K562 (cell line): Measurements from ENCODE around the gene RAB6B. TPM values are rescaled to one million over a fixed set of nuclear protein-coding genes. Genes with fewer than 3 reads are reported as not detected.

Experiments used
- ATAC-seq: fragments of 200-7000 bp; cut with Tn5 transposase; 3 replicates; pipeline ENCODE4 v1.9.1; 2020; ENCODE audit warnings: moderate library complexity
- BruUV-seq: library from RNA; stranded (reverse); fragments of 400-500 nt; replicated peaks from 2 replicates; lab custom pipeline; 2021; lab: Mats Ljungman, UMichigan
- CTCF ChIA-PET: fragments of 300-600 bp; formaldehyde crosslinking; extraction: SDS; loops from one replicate; lab custom pipeline; 2021; ENCODE audit warnings: low intra/inter-chr PET ratio; lab: Yijun Ruan, JAX
- POLR2A ChIA-PET: fragments of 300-600, 350-650 bp; sonication (Branson Sonifier 250); formaldehyde crosslinking; extraction: SDS; loops from one replicate; lab custom pipeline; 2021; ENCODE audit warnings: antibody characterized with exemption, inconsistent platforms; lab: Yijun Ruan, JAX
- DNase-seq, 4 experiments: peaks; one replicate each; pipeline versions ENCODE4 v3.0.0 to v3.0.0-alpha.2; 2011 to 2018; ENCODE audit warnings: low spot score in 3 of 4, mixed read lengths in 3 of 4; ENCODE audit errors: extremely low read depth in 1 of 4
- FAIRE-seq: peaks from 2 replicates; lab custom pipeline; 2011; peaks lifted over from hg19 to GRCh38; lab: Jason Lieb, UNC
- H2AFZ ChIP-seq: 2 replicates; pipeline ENCODE4 v1.6.0; 2011; ENCODE audit warnings: low read depth, low read length, control low read depth, inconsistent platforms
- H3K27ac ChIP-seq: fragments of 200-600 bp; 3 replicates; pipeline ENCODE4 v1.8.0; 2011; ENCODE audit warnings: low read depth, mild to moderate bottlenecking, control low read depth, inconsistent platforms, low read length, moderate library complexity, mixed read lengths; ENCODE audit errors: extremely low read depth
- H3K27me3 ChIP-seq, 2 experiments: fragments of 300-600 bp in 1 of 2; 2 replicates in 1 of 2; 3 replicates in 1 of 2; pipeline versions ENCODE4 v1.6.0 to v1.8.0; 2011; ENCODE audit warnings: inconsistent platforms in 2 of 2, low read length in 2 of 2, mild to moderate bottlenecking in 1 of 2, mixed read lengths in 1 of 2, moderate library complexity in 1 of 2; ENCODE audit not compliant: control insufficient read depth in 2 of 2, insufficient read depth in 2 of 2
- H3K36me3 ChIP-seq: fragments of 300-600 bp; 3 replicates; pipeline ENCODE4 v1.8.0; 2011; ENCODE audit warnings: mild to moderate bottlenecking, low read length, inconsistent platforms; ENCODE audit not compliant: control insufficient read depth, insufficient read depth
- H3K4me1 ChIP-seq, 2 experiments: fragments of 200-600 bp in 1 of 2; replicated peaks in 1 of 2; 2 replicates in 1 of 2; 3 replicates in 1 of 2; pipeline versions ENCODE4 v1.5.1 to v1.8.0; 2011; ENCODE audit warnings: inconsistent platforms in 2 of 2, low read length in 2 of 2, mild to moderate bottlenecking in 1 of 2, mixed read lengths in 1 of 2, moderate library complexity in 1 of 2; ENCODE audit not compliant: control insufficient read depth in 2 of 2, insufficient read depth in 2 of 2
- H3K4me2 ChIP-seq: 2 replicates; pipeline ENCODE4 v1.6.1; 2011; ENCODE audit warnings: low read length, control low read depth, inconsistent platforms, mixed read lengths; ENCODE audit not compliant: insufficient read depth
- H3K4me3 ChIP-seq: fragments of 200-600 bp; sonication (generic), shearing (Covaris generic); 2 replicates; pipeline ENCODE4 v1.5.1; 2016; ENCODE audit warnings: control low read depth, inconsistent platforms
- H3K79me2 ChIP-seq: fragments of 200-600 bp; 3 replicates; pipeline ENCODE4 v1.8.0; 2011; ENCODE audit warnings: low read length, inconsistent platforms; ENCODE audit not compliant: control insufficient read depth, insufficient read depth
- H3K9ac ChIP-seq, 2 experiments: 2 replicates each; pipeline versions ENCODE4 v1.6.0 to v1.6.1; 2011; ENCODE audit warnings: low read depth in 2 of 2, low read length in 2 of 2, control low read depth in 1 of 2, inconsistent platforms in 1 of 2, mild to moderate bottlenecking in 1 of 2, mixed read lengths in 1 of 2; ENCODE audit not compliant: insufficient read depth in 1 of 2
- H3K9me1 ChIP-seq: one replicate; pipeline ENCODE4 v1.6.0; 2011; ENCODE audit warnings: inconsistent platforms, mild to moderate bottlenecking, low read length, moderate library complexity; ENCODE audit not compliant: control insufficient read depth, insufficient read depth
- H3K9me3 ChIP-seq: replicated peaks from 2 replicates; pipeline ENCODE4 v1.5.1; 2011; ENCODE audit warnings: low read depth, low read length, inconsistent platforms; ENCODE audit not compliant: control insufficient read depth, insufficient read depth
- H4K20me1 ChIP-seq: replicated peaks from 2 replicates; pipeline ENCODE4 v1.6.1; 2011; ENCODE audit warnings: low read length, inconsistent platforms, mixed read lengths; ENCODE audit not compliant: control insufficient read depth, insufficient read depth
- BRD9 ChIP-seq: fragments of 450-650 bp; IDR thresholded peaks from 2 replicates; pipeline ENCODE4 v1.6.1; 2018; ENCODE audit warnings: low read depth; ENCODE audit not compliant: partially characterized antibody
- CBX2 ChIP-seq: fragments of 200-600 bp; sonication (generic); IDR thresholded peaks from one replicate; pipeline ENCODE4 v1.6.1; 2012; ENCODE audit warnings: mild to moderate bottlenecking, low read length, inconsistent platforms; ENCODE audit not compliant: insufficient read depth, poor library complexity, severe bottlenecking
- TBP ChIP-seq: optimal IDR thresholded peaks from 2 replicates; pipeline ENCODE3; 2011; ENCODE audit warnings: low read depth, low read length, improper control_type of control experiment
- TCF15 ChIP-seq: fragments of 250-450 bp; sonication (Bioruptor Pico); IDR thresholded peaks from 2 replicates; pipeline ENCODE4 v1.8.0; 2022; ENCODE audit warnings: moderate library complexity, mild to moderate bottlenecking, inconsistent platforms
- ZNF263 ChIP-seq: sonication (generic); formaldehyde crosslinking; IDR thresholded peaks from 2 replicates; pipeline ENCODE4 v1.8.0; 2022; ENCODE audit warnings: mild to moderate bottlenecking, missing genetic modification reagents, borderline replicate concordance
- whole genome bisulfite sequencing: fragments of 100-300 bp; shearing (Covaris generic); methylation state at CpG from one replicate; pipeline ENCODE4 v1.1.6; 2016; ENCODE audit warnings: low coverage, mixed read lengths; ENCODE audit not compliant: insufficient coverage; ENCODE audit errors: missing lambda C conversion rate; 5-methylcytosine and 5-hydroxymethylcytosine counted together
- in situ Hi-C: fragments of 300-500 bp; cut with MboI; formaldehyde crosslinking; loops from 4 replicates; pipeline ENCODE4 v1.15.0; 2018; ENCODE audit warnings: inconsistent platforms, mixed read lengths
- intact Hi-C: fragments of 100-400 bp; cut with micrococcal nuclease; formaldehyde crosslinking; loops from 2 replicates; pipeline ENCODE4 v1.14.2; 2022
- polyA plus RNA-seq, 8 experiments: library from polyadenylated mRNA; depleted of rRNA in 4 of 8; stranded (reverse) in 5 of 8; unstranded in 3 of 8; fragments of >200 nt; fragmentation: Nextera tagmentation in 2 of 8; fragmentation: Illumina TruSeq in 1 of 8; extraction: Ambion mirVana in 2 of 8; extraction: Trizol in 1 of 8; gene quantifications; 2 replicates each; pipeline versions ENCODE4 v1.2.1 to v1.2.3, GENCODE V29; 2011 to 2014; ENCODE audit warnings: inconsistent platforms in 1 of 8, missing spikeins in 1 of 8
- total RNA-seq, 7 experiments: library from RNA; depleted of rRNA in 6 of 7; stranded (reverse); fragments of >200 nt in 6 of 7; fragmentation: Illumina TruSeq in 2 of 7; extraction: Trizol in 2 of 7; gene quantifications; 2 replicates each; pipeline versions ENCODE4 v1.2.1 to v1.2.3, GENCODE V29; 2011 to 2021; ENCODE audit warnings: low replicate concordance in 1 of 7
- TF ChIP-seq, protein P1 (sequence below): fragments of 250-450 bp; sonication (Bioruptor Pico); IDR thresholded peaks from 2 replicates; pipeline ENCODE4 v1.8.0; 2021; ENCODE audit warnings: moderate library complexity, mild to moderate bottlenecking, inconsistent platforms

The RAB6B gene
- total and polyA plus RNA-seq, 9 of the 15 experiments (the other 6 are each of a cell fraction or from before 2014, with no cell fraction given), result 0.60 to 18.1 (median 1.5) TPM

GRCh38 chr3:133928903-133929607 lies 33.4 kb upstream of the RAB6B start:
- peaks cover 0 to 16% of the 10 kb centered on the region in 2 experiments; a peak in 3 of 5 replicates for H3K4me1 ChIP-seq
- ChIA-PET POLR2A (interaction anchor here (0.8 kb wide), 2 partner anchors 18 to 84 kb away, joined by 3 read pairs; no protein-coding TSS in a partner anchor), CTCF (interaction anchor here (3.3 kb wide), 2 partner anchors 110 to 283 kb away, joined by 13 to 24 read pairs; no protein-coding TSS in a partner anchor)
- no peaks in the 10 kb centered on the region for H3K36me3 ChIP-seq
- no peaks in the 10 kb centered on the region for H3K9me1 ChIP-seq
- no TSS peak for BruUV-seq
- H3K4me2 ChIP-seq, result no peak overlapping the region
- DNase-seq (no peak), ATAC-seq (no peak), FAIRE-seq (no peak)
- intact Hi-C loops, result loop anchor here (5.0 to 10.0 kb wide), 2 partner anchors 97 to 1204 kb away; partner anchors contain the start of gene NPHP3
- H3K4me3 ChIP-seq, result no peak overlapping the region
- H3K27me3 ChIP-seq, result peaks cover 3 to 35% of the 10 kb centered on the region in 2 experiments; a peak in 4 of 5 replicates
- H3K79me2 ChIP-seq, result no peaks in the 10 kb centered on the region
- WGBS, result 8% methylated on average over 13 of the region's 14 CpGs
- no peaks in the 10 kb centered on the region for H3K9me3 ChIP-seq
- in situ Hi-C loops, result loop anchor here (5.0 kb wide), 1 partner anchor 107 kb away; no protein-coding TSS in a partner anchor
- no peak overlapping the region for H3K27ac ChIP-seq
- TF ChIP-seq ZNF263 (CRISPR knock-in tag) (no peak), CBX2 (no peak), BRD9 (no peak), TBP (no peak), TCF15 (CRISPR knock-in tag) (no peak)
- TF ChIP-seq, protein P1, sequence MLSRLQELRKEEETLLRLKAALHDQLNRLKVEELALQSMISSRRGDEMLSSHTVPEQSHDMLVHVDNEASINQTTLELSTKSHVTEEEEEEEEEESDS (CRISPR knock-in tag), result no peak
- H3K9ac ChIP-seq, result no peak overlapping the region
- H4K20me1 ChIP-seq, result no peaks in the 10 kb centered on the region; the same call in 1 of the 2 replicates
- no peak overlapping the region for H2AFZ ChIP-seq
